NCI-H2081 (cell line): ENCODE measurements around the gene BACE1-AS.

Experiments
- DNase-seq, 2 experiments: peaks; one replicate each; lab custom pipeline; 2025; lab: John Stamatoyannopoulos, UW

The BACE1-AS gene

GRCh38 chr11:117292616-117293015 is 1.5 kb downstream of the BACE1-AS start:
- DNase-seq, result no peak

- DNase-seq, result no peak
These were observed 4.4 kb downstream of the BACE1-AS start for GRCh38 chr11:117295438-117296137.

GRCh38 chr11:117296881-117297280 is 5.7 kb downstream of the BACE1-AS start:
- DNase-seq, result no peak

GRCh38 chr11:117298195-117298594 is 7.0 kb downstream of the BACE1-AS start:
- no peak for DNase-seq

GRCh38 chr11:117299351-117300282 is 8.5 kb downstream of the BACE1-AS start:
- DNase-seq, result no peak

GRCh38 chr11:117300283-117300663 is 9.1 kb downstream of the BACE1-AS start:
- DNase-seq, result no peak

- no peak for DNase-seq
These were observed 9.6 kb downstream of the BACE1-AS start for GRCh38 chr11:117300773-117301172.

GRCh38 chr11:117302228-117302627 is 11.1 kb downstream of the BACE1-AS start:
- no peak for DNase-seq

- peak; percentile 34 to 58 for DNase-seq
These were observed 12.0 kb downstream of the BACE1-AS start for GRCh38 chr11:117303101-117303500.

GRCh38 chr11:117303646-117304315 is 12.6 kb downstream of the BACE1-AS start:
- no peak for DNase-seq

- DNase-seq, result no peak
These were observed 14.0 kb downstream of the BACE1-AS start for GRCh38 chr11:117305145-117305544.

GRCh38 chr11:117309310-117309709 is 18.2 kb downstream of the BACE1-AS start:
- no peak for DNase-seq

- no peak for DNase-seq
These were observed 21.9 kb downstream of the BACE1-AS start for GRCh38 chr11:117313091-117313490.

- no peak for DNase-seq
These were observed 23.0 kb downstream of the BACE1-AS start for GRCh38 chr11:117313828-117314768.

- no peak for DNase-seq
These were observed 23.7 kb downstream of the BACE1-AS start for GRCh38 chr11:117314840-117315239.

GRCh38 chr11:117315285-117316196 is 24.4 kb downstream of the BACE1-AS start:
- DNase-seq, result no peak

- peak; percentile 81 to 90 for DNase-seq
These were observed 25.2 kb downstream of the BACE1-AS start, which contains the start of gene BACE1 for GRCh38 chr11:117316197-117316961. TSS of gene BACE1 (minus strand) at chr11:117316256. CDS start at chr11:117315795, 461 bp downstream.

GRCh38 chr11:117318738-117319137 is 27.6 kb downstream of the BACE1-AS start:
- no peak for DNase-seq

GRCh38 chr11:117319214-117319840 is 28.2 kb downstream of the BACE1-AS start:
- DNase-seq, result no peak
